Stimulated activated naive CD8-positive, alpha-beta T cell treated with anti-CD3 and anti-CD28 coated beads, Interleukin-15, amount 100 ng/mL, for 72 hours (primary cell): ENCODE measurements around the gene TCEA2.

Experiments
- ATAC-seq: fragments of 150-1000 bp; cut with Tn5 transposase; 2 replicates; pipeline ENCODE4 v1.10.0; 2021; ENCODE audit warnings: mild to moderate bottlenecking, moderate library complexity
- DNase-seq, 2 donors: peaks; one replicate each; pipeline ENCODE4 v3.0.0; 2021 to 2022
- H3K27ac Mint-ChIP-seq, 2 donors: one replicate each; pipeline ENCODE4 v1.8.0; 2022; ENCODE audit warnings: mild to moderate bottlenecking in 2 of 2, mixed read lengths in 2 of 2, moderate library complexity in 2 of 2
- H3K27me3 Mint-ChIP-seq: one replicate; pipeline ENCODE4 v1.8.0; 2022; ENCODE audit warnings: mixed read lengths
- H3K4me1 Mint-ChIP-seq: one replicate; pipeline ENCODE4 v1.8.0; 2022; ENCODE audit warnings: mild to moderate bottlenecking, mixed read lengths
- H3K4me3 Mint-ChIP-seq, 2 donors: one replicate each; pipeline ENCODE4 v1.8.0; 2022; ENCODE audit warnings: mild to moderate bottlenecking in 2 of 2, mixed read lengths in 2 of 2, moderate library complexity in 1 of 2
- H3K9me3 Mint-ChIP-seq, 2 donors: one replicate each; pipeline ENCODE4 v1.8.0; 2022; ENCODE audit warnings: mixed read lengths in 2 of 2

Gene TCEA2

GRCh38 chr20:64062596-64063388, at the start of gene TCEA2:
TSS of gene TCEA2 (plus strand) at chr20:64063198. CDS start at chr20:64063313, 115 bp downstream.
- H3K4me1 Mint-ChIP-seq: peaks cover 72% of the 10 kb centered on the region
- H3K9me3 Mint-ChIP-seq: no peaks in the 10 kb centered on the region
- ATAC-seq: peak; percentile 85
- DNase-seq: peak; percentile 87 to 94
- H3K4me3 Mint-ChIP-seq: peak within 1 kb of the TSS; percentile 86 to 92
- H3K27ac Mint-ChIP-seq: peak within 1 kb of the TSS; percentile 89 to 91
- no peaks in the 10 kb centered on the region for H3K27me3 Mint-ChIP-seq

GRCh38 chr20:64015635-64016034, 47.4 kb upstream of the TCEA2 start:
- peaks cover 27% of the 10 kb centered on the region for H3K4me1 Mint-ChIP-seq
- no peak overlapping the region for H3K4me3 Mint-ChIP-seq
- peak overlapping the region in 1 of 2 donors; percentile 6 for H3K27ac Mint-ChIP-seq
- DNase-seq (no peak), ATAC-seq (no peak)
- H3K9me3 Mint-ChIP-seq: no peaks in the 10 kb centered on the region
- H3K27me3 Mint-ChIP-seq: no peaks in the 10 kb centered on the region

GRCh38 chr20:64021124-64021975, 41.6 kb upstream of the TCEA2 start:
- Mint-ChIP-seq H3K27ac (no peak overlapping the region), H3K4me3 (no peak overlapping the region), H3K27me3 (no peaks in the 10 kb centered on the region), H3K4me1 (peaks cover 9% of the 10 kb centered on the region), H3K9me3 (no peaks in the 10 kb centered on the region)
- ATAC-seq: no peak
- DNase-seq: no peak

GRCh38 chr20:64022671-64023360, 40.2 kb upstream of the TCEA2 start:
- Mint-ChIP-seq H3K4me1 (peaks cover 11% of the 10 kb centered on the region), H3K4me3 (no peak overlapping the region), H3K9me3 (no peaks in the 10 kb centered on the region), H3K27me3 (no peaks in the 10 kb centered on the region), H3K27ac (no peak overlapping the region)
- no peak for ATAC-seq
- no peak for DNase-seq

GRCh38 chr20:64023361-64024140, 39.4 kb upstream of the TCEA2 start:
- no peaks in the 10 kb centered on the region for H3K27me3 Mint-ChIP-seq
- no peak for DNase-seq
- H3K4me3 Mint-ChIP-seq: no peak overlapping the region
- H3K27ac Mint-ChIP-seq: no peak overlapping the region
- no peaks in the 10 kb centered on the region for H3K9me3 Mint-ChIP-seq
- peaks cover 14% of the 10 kb centered on the region for H3K4me1 Mint-ChIP-seq
- ATAC-seq: no peak

GRCh38 chr20:64024141-64024990, 38.6 kb upstream of the TCEA2 start:
- H3K9me3 Mint-ChIP-seq: no peaks in the 10 kb centered on the region
- no peak for DNase-seq
- no peak for ATAC-seq
- no peak overlapping the region for H3K4me3 Mint-ChIP-seq
- no peaks in the 10 kb centered on the region for H3K27me3 Mint-ChIP-seq
- H3K27ac Mint-ChIP-seq: peak overlapping the region in 1 of 2 donors; percentile 59
- peaks cover 14% of the 10 kb centered on the region for H3K4me1 Mint-ChIP-seq

GRCh38 chr20:64025101-64025825, 37.7 kb upstream of the TCEA2 start:
- Mint-ChIP-seq H3K4me1 (peaks cover 15% of the 10 kb centered on the region), H3K27ac (peak overlapping the region in 1 of 2 donors; percentile 46), H3K27me3 (no peaks in the 10 kb centered on the region), H3K9me3 (no peaks in the 10 kb centered on the region), H3K4me3 (no peak overlapping the region)
- ATAC-seq (no peak), DNase-seq (no peak)

GRCh38 chr20:64025826-64026412, 37.1 kb upstream of the TCEA2 start:
- no peak for ATAC-seq
- no peak for DNase-seq
- Mint-ChIP-seq H3K27ac (no peak overlapping the region), H3K9me3 (no peaks in the 10 kb centered on the region), H3K4me3 (no peak overlapping the region), H3K27me3 (no peaks in the 10 kb centered on the region), H3K4me1 (peaks cover 18% of the 10 kb centered on the region)

- Mint-ChIP-seq H3K4me1 (peaks cover 27% of the 10 kb centered on the region), H3K9me3 (no peaks in the 10 kb centered on the region), H3K4me3 (no peak overlapping the region), H3K27ac (peak overlapping the region in 1 of 2 donors; percentile 75), H3K27me3 (no peaks in the 10 kb centered on the region)
- ATAC-seq (no peak), DNase-seq (no peak)
Observed at GRCh38 chr20:64027981-64028685, 34.9 kb upstream of the TCEA2 start.

- DNase-seq (no peak), ATAC-seq (no peak)
- no peak overlapping the region for H3K4me3 Mint-ChIP-seq
- peaks cover 37% of the 10 kb centered on the region for H3K4me1 Mint-ChIP-seq
- H3K27me3 Mint-ChIP-seq: no peaks in the 10 kb centered on the region
- H3K27ac Mint-ChIP-seq: peak overlapping the region in 1 of 2 donors; percentile 78
- H3K9me3 Mint-ChIP-seq: no peaks in the 10 kb centered on the region
Observed at GRCh38 chr20:64029293-64030117, 33.5 kb upstream of the TCEA2 start.

GRCh38 chr20:64030371-64031134, 32.4 kb upstream of the TCEA2 start:
- Mint-ChIP-seq H3K9me3 (no peaks in the 10 kb centered on the region), H3K4me3 (no peak overlapping the region), H3K4me1 (peaks cover 47% of the 10 kb centered on the region), H3K27ac (peak overlapping the region in 1 of 2 donors; percentile 42), H3K27me3 (no peaks in the 10 kb centered on the region)
- ATAC-seq: no peak
- no peak for DNase-seq
